ENCODE data around the gene BRAF. TPM values are rescaled to one million over a fixed set of nuclear protein-coding genes. Genes with fewer than 3 reads are reported as not detected.
"Not testable (repeated sequence)": the region's sequence is repeated elsewhere in the genome, so short reads cannot be mapped to it uniquely, and the experiment has no call there.

The BRAF gene
- total RNA-seq, 4 donors from 2014 or later = 35.7 to 60.0 (median 40.7) TPM

DNA sequence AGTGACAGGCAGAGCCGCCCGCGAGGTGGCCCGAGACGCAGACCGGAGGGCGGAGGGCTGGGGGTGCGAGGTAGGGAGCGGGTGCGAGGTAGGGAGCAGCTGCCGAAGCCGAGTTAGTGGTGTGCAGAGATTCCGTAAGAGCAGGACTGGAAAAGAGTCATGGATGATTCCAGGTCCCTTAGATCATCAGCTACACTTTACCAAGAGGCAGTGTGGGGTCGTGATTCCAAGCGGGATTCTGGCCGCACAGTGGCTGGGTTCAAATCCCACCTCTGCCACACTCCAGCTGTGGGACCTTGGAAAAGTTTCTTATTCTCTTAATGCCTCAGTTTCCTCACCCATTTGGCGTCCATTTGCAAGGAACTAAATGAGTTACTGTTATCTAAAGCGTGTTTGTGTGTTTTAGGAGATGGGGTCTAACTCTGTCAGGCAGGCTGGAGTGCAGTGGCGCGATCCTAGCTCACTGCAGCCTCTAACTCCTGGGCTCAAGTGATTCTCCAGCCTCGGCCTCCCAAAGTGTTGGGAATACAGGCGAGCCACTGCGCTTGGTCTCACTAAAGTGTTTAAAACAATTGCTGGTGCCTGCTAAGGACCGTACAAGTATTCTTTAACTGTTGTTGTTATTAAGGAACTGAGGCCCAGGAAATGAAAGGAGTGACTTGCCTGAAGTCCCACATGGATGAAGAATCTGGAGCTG, 227.1 kb downstream of the BRAF start:
- DNase-seq (ENCODE audit: low spot score) (no peak), ATAC-seq (ENCODE audit: low FRiP score) (peak; percentile 29)
- no peak for TF ChIP-seq CTCF (IDR thresholded peaks at IDR 0.05)

- DNase-seq (ENCODE audit: low spot score) = no peak
- ATAC-seq (ENCODE audit: low FRiP score) = peak; percentile 96
- TF ChIP-seq CTCF (IDR thresholded peaks at IDR 0.05) = no peak
Measured at GRCh38 chr7:140696680-140697446, 227.9 kb downstream of the BRAF start, which contains the start of gene NDUFB2. Gene NDUFB2 (plus strand): TSS chr7:140696708. CDS start chr7:140696745, 37 bp downstream.

DNA sequence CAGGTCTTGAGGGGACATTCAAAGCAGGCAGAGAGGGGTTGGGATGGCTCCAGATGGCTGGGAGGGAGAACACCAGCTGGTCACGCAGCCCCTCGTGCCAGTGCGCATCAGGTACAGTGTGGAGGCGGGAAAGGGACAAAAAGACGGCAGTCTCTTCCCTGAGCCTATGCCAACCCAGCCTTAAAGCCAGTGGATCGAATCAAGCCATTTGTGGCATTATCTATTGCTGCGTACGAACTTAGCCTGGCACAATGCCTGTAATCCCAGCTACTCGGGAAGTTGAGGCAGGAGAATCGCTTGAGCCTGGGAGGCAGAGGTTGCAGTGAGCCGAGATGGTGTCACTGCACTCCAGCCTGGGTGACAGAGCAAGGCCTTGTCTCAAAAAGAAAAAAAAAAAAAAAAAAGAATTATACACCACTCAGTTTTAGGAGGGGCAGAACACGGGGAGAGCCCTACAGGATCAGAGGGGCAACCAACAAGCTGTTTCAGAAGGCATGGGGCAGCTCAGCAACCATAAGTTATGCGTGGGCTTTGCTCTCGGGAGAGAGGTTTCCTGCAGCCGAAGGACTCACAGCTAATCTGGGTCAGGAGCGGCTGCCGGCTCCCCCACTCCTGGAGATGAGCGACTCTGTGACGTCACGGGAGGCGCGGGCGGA, 228.6 kb downstream of the BRAF start:
- DNase-seq (ENCODE audit: low spot score) = peak; percentile 91
- ATAC-seq (ENCODE audit: low FRiP score) = peak; percentile 97
- TF ChIP-seq CTCF (IDR thresholded peaks at IDR 0.05) = no peak

DNA sequence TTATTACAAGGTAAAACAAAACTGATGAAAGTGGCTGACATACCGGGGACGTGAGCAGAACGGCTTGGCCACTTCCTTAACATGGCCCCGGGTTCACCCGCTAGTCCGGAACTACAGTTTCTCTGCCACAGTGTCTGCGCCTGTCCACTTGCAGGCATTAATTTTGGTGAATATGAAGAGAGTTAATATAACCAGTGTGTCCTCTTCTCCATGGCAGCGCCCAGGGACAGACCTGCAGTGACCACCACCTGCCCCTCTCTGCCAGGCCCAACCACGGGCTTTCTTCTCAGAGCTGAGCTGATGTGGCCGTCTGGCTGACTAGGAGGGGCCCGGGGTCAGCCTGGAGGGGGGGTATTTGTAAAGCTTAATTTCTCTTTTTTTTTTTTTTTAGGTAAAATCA, 229.3 kb downstream of the BRAF start:
- no peak for TF ChIP-seq CTCF (IDR thresholded peaks at IDR 0.05)
- no peak for DNase-seq (ENCODE audit: low spot score)
- no peak for ATAC-seq (ENCODE audit: low FRiP score)

DNA sequence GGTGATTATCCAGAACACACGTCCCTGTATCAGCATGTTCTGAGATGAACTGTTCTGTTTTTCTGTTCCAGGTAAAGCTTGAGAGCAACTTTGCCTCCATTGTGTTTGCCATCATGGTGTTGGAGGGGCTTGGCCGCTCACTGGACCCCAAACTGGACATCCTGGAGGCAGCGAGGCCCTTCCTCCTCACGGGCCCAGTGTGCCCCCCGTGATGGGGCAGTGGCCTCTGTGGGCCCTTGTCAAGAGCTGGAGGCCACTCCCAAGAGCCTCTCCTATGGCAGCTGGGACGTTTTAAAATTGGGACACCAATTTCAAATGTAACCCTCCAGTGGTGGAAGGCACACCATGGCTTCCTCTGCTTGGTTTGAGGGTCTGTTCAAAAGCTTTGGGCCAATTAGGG, 230.1 kb downstream of the BRAF start:
- DNase-seq (ENCODE audit: low spot score) = no peak
- no peak for TF ChIP-seq CTCF (IDR thresholded peaks at IDR 0.05)
- ATAC-seq (ENCODE audit: low FRiP score) = no peak

- not testable (repeated sequence) for DNase-seq (ENCODE audit: low spot score); ATAC-seq (ENCODE audit: low FRiP score)
Measured at GRCh38 chr7:140693849-140694248, 230.9 kb downstream of the BRAF start.

DNA sequence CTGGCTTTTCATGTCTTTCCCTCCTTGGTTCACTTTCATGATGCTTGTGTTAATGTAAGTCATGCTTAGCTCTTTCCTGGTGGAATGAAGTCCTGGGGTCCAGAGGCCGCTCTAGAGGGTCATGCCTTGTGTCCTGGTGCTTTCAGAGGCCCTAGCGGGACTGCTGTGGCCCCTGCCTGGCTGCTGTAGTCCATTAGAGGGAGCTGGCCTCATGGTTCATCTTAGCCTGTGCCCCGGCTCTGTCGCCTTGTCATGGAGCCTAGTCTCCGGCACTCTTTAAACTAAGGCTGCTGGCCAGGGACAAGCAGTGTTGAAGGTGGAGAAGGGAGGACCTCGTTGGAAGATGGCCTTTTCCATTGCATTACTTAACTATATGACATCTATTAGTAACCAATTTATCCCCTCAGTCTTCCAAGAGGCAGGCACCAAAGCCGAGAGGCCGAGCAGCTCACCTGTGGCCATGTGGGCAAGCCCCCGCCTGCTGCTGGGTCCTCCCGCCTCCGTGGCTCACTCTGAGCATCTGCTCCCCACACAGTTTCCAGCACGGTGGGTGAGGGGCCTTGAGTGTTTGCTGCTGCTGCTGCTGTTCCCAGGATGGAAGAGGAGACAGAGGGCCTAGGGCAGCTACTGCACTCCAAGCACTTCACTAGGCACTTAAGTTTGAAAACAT, 233.2 kb downstream of the BRAF start:
- TF ChIP-seq CTCF (IDR thresholded peaks at IDR 0.05) = no peak
- ATAC-seq (ENCODE audit: low FRiP score) = no peak
- DNase-seq (ENCODE audit: low spot score) = no peak
